ENCODE measurements around the gene SYNGR3.

SYNGR3 gene

DNA sequence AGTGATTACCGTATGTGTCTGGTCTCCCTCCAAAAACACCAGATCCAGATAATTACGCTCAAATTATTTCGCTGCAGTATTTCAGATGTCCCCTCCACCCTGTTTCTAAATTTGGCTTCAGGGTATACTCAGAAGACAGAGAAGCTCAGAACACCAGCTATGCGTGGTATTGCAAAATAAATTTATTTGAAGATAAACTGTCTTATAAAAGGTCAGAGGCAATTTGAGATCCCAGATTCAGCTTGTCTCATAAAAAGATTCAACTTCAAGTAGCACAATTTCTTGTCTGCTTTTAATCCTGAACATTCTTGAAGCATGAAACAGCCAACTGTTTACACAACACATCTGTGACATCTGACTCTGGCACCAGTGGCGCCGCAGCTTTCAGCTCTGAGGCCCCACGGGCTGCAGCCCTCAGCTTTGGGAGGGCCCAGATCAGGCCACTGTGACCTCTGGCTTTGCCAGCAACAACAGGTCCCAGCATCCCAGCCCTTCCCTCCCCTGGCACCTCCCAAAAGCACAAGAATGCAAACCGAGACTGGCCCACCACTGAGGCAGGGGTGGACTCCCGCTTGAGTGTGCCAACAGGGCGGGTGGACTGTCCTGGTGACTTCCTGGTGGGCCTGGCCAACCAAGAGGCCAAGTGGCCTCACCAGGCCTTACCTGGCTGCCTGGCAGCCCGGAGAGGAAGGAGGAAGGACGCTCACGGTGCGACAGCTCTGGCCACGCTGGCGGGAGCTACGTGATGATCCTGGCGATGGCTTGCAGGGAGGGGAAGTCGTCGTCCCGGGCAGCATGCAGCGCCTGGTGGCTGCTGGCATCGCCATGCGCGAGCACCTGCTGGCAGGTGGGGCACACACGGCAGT lies 8.0 kb downstream of the SYNGR3 start:
- Histone ChIP-seq H3K36me3 (peaks cover 61% of the 10 kb centered on the region), H3K9me3 (ENCODE audit: severe bottlenecking) (no peaks in the 10 kb centered on the region), H3K27ac (no peak overlapping the region), H3K4me3 (ENCODE audit: low read depth, low read length) (no peak overlapping the region), H3K27me3 (ENCODE audit: insufficient read depth, low read depth, severe bottlenecking) (no peaks in the 10 kb centered on the region)
- no peak for DNase-seq
- TF ChIP-seq, protein P1, sequence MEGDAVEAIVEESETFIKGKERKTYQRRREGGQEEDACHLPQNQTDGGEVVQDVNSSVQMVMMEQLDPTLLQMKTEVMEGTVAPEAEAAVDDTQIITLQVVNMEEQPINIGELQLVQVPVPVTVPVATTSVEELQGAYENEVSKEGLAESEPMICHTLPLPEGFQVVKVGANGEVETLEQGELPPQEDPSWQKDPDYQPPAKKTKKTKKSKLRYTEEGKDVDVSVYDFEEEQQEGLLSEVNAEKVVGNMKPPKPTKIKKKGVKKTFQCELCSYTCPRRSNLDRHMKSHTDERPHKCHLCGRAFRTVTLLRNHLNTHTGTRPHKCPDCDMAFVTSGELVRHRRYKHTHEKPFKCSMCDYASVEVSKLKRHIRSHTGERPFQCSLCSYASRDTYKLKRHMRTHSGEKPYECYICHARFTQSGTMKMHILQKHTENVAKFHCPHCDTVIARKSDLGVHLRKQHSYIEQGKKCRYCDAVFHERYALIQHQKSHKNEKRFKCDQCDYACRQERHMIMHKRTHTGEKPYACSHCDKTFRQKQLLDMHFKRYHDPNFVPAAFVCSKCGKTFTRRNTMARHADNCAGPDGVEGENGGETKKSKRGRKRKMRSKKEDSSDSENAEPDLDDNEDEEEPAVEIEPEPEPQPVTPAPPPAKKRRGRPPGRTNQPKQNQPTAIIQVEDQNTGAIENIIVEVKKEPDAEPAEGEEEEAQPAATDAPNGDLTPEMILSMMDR (IDR thresholded peaks at IDR 0.05; ENCODE audit: low read depth, low read length) = no peak

DNA sequence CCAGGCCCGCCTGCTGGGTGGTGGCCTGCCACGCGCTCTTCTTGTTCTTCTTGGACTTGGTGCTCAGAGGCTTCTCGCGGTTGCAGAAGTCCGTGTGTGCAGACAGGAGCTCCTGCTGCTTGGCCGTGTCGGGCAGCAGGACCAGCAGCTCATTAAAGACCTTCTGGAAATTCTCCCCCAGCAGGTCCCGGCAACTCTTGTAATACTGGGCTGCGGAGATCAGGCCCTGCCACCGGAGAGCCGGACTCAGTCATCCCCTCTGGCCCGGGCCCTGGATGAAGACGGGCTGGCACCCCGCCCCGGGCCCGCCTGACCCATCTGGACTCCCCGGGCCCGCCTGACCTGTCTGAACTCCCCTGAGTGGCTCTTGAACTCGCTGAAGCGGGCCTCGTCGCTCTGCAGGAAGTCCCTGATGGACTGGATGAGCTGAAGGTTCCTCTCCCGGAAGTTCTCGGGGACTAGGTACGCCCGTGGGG lies 8.6 kb downstream of the SYNGR3 start:
- H3K36me3 ChIP-seq = peaks cover 68% of the 10 kb centered on the region
- DNase-seq = no peak
- H3K27ac ChIP-seq = no peak overlapping the region
- H3K9me3 ChIP-seq (ENCODE audit: severe bottlenecking) = no peaks in the 10 kb centered on the region
- no peak overlapping the region for H3K4me3 ChIP-seq (ENCODE audit: low read depth, low read length)
- TF ChIP-seq, protein P1 (IDR thresholded peaks at IDR 0.05; ENCODE audit: low read depth, low read length) = no peak
- H3K27me3 ChIP-seq (ENCODE audit: insufficient read depth, low read depth, severe bottlenecking) = no peaks in the 10 kb centered on the region

DNA sequence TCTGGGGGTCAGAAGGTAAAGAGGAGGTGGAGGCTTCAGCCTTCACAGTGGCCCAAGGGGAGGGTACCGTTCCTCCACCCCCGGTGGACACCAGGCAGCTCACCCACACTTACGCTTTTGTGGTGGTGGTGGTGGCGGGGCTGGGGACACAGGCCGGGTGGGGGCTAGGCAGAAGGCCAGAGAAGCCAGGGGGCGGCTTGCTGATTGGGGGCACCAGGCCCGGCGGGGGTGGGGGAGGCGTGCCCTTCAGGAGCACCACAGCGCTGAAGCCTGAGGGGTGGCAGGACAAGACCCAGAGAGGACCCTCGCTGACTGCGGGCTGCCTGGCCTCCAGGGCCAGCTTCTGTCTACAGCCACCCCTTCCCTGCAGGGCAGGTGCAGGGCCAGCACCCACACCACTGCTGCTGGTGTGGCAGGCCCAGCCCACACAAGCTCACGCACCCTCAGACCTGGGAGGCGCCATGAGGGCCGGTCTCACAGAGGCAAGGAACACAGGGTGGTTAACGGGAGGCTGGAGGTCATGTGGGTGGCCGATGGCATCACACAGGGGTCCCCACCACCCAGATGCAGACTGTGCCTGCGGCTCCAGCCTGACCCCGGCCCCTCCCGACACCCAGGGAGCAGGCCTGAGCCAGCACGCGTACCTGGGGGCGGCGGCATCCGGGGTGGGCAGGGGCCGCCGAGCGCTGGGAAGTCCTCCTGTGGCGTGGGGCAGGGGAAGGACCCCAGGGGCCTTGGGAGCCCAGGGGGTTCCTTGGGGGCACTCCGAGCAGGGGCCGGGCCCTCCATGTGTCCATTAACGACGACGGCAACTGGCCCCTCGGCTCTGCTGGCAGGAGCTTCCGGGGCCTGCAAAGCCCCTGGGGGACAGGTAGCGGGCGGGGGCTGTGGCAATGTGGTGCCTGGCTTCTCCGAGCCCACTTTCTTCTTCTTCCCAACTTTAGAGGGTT lies 9.4 kb downstream of the SYNGR3 start:
- Histone ChIP-seq H3K27me3 (ENCODE audit: insufficient read depth, low read depth, severe bottlenecking) (no peaks in the 10 kb centered on the region), H3K36me3 (peaks cover 71% of the 10 kb centered on the region), H3K27ac (no peak overlapping the region), H3K9me3 (ENCODE audit: severe bottlenecking) (no peaks in the 10 kb centered on the region), H3K4me3 (ENCODE audit: low read depth, low read length) (no peak overlapping the region)
- no peak for DNase-seq
- TF ChIP-seq, protein P1 (IDR thresholded peaks at IDR 0.05; ENCODE audit: low read depth, low read length) = no peak

DNA sequence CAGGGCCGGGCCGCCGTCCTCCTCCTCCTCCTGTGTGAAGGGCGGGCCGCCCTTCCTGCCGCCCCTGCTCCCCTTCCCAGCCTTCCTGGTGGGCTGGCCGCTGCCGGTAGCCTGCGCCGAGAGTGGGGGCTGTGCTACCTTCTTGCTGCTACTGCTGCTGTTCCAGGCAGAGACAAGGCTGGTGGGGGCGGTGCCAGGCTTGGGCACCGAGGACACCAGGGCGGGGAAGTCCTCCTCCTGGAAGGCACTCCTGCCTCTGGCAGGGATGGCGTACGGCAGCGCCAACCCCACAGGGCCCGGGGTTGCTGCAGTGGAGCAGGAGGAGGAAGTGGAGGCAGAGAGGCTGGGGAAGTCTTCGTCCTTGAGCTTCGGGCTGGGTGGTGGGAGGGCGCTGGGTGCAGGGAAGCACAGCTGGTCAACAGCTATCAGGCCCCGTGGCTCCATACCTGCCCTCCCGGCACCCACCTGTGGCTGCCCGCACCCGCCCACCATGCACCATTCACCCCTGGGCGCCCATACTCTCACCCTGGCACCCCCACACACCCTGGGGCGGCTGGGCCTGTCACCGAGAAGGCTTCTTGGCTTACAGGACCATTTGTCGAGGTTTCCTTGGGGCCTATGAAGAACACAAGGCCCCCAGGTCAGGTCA lies 10.2 kb downstream of the SYNGR3 start:
- TF ChIP-seq, protein P1 (IDR thresholded peaks at IDR 0.05; ENCODE audit: low read depth, low read length) = no peak
- Histone ChIP-seq H3K27me3 (ENCODE audit: insufficient read depth, low read depth, severe bottlenecking) (no peaks in the 10 kb centered on the region), H3K36me3 (peaks cover 79% of the 10 kb centered on the region), H3K27ac (no peak overlapping the region), H3K4me3 (ENCODE audit: low read depth, low read length) (no peak overlapping the region), H3K9me3 (ENCODE audit: severe bottlenecking) (no peaks in the 10 kb centered on the region)
- DNase-seq = no peak

DNA sequence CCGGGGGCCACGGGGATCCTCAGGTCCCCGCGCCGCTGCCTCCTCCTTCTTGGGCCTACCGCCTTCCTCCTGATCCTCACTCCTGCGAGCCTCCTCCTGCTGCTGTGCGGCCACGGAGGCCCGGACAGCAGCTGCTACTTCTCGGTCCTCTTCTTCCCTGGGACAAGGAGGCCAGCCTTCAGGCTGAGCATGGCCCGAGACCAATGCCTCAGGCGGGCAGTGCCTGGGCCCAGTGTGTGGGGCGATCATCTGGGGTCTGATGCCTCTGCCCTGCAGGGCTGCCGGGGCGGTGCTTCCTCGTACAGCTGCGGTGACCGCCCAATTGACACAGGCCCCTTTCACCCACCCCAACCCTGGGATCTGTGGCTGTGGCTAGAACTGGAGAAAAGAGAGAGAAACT lies 11.3 kb downstream of the SYNGR3 start:
- H3K27ac ChIP-seq = no peak overlapping the region
- TF ChIP-seq, protein P1 (IDR thresholded peaks at IDR 0.05; ENCODE audit: low read depth, low read length) = no peak
- H3K27me3 ChIP-seq (ENCODE audit: insufficient read depth, low read depth, severe bottlenecking) = no peaks in the 10 kb centered on the region
- no peaks in the 10 kb centered on the region for H3K9me3 ChIP-seq (ENCODE audit: severe bottlenecking)
- H3K36me3 ChIP-seq = peaks cover 83% of the 10 kb centered on the region
- H3K4me3 ChIP-seq (ENCODE audit: low read depth, low read length) = no peak overlapping the region
- no peak for DNase-seq

All from WERI-Rb-1 (cell line).